ENCODE data around the gene PDP2. TPM values are rescaled to one million over a fixed set of nuclear protein-coding genes. Genes with fewer than 3 reads are reported as not detected.

PDP2 gene
- polyA plus RNA-seq, 1 donor (not counting 4 experiments of a cell fraction or from before 2014, with no cell fraction given), result 18.5 TPM

DNA sequence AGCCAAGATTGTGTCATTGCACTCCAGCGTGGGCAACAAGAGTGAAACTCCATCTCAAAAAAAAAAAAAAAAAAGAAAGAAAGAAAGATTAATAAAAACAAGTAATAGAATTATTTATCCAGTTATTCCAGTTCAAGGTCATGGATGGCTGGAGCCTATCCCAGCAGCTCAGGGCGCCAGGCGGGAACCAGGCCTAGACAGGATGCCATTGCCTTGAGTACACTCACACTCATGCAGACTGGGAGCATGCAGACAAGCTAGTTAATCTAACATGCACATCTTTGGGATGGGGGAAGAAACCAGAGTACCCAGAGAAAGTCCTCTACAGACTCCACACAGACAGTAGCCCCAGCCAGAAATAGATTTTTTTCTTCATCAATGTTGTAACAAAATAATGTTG lies 17.9 kb downstream of the PDP2 start:
- Histone ChIP-seq H3K4me1 (ENCODE audit: control insufficient read depth, extremely low read depth, insufficient read depth, low read length) (peaks cover 25% of the 10 kb centered on the region), H3K36me3 (ENCODE audit: control insufficient read depth in 2 of 2, extremely low read depth in 1 of 2, insufficient read depth in 2 of 2, low read length in 2 of 2) (peaks cover 0 to 1% of the 10 kb centered on the region in 2 experiments), H2AFZ (ENCODE audit: control insufficient read depth, low read length) (no peak overlapping the region), H3K9ac (ENCODE audit: control insufficient read depth, extremely low read depth, insufficient read depth, low read length) (no peak overlapping the region), H3K9me3 (ENCODE audit: control insufficient read depth, low read depth, low read length) (no peaks in the 10 kb centered on the region), H3K27ac (ENCODE audit: control insufficient read depth, insufficient read depth, low read length) (no peak overlapping the region), H3K4me3 (ENCODE audit: control insufficient read depth in 2 of 3, extremely low read depth in 1 of 3, insufficient read depth in 2 of 3, low read depth in 1 of 3, low read length in 3 of 3) (no peak overlapping the region), H4K20me1 (ENCODE audit: control insufficient read depth, extremely low read depth, insufficient read depth, low read length) (no peaks in the 10 kb centered on the region), H3K27me3 (ENCODE audit: control insufficient read depth, extremely low read depth, insufficient read depth, low read length) (no peaks in the 10 kb centered on the region), H3K79me2 (ENCODE audit: control insufficient read depth, insufficient read depth, low read length) (no peaks in the 10 kb centered on the region), H3K4me2 (ENCODE audit: control insufficient read depth, extremely low read depth, insufficient read depth, low read depth, low read length) (no peak overlapping the region), H3K9me1 (ENCODE audit: control insufficient read depth, extremely low read depth, insufficient read depth, low read length) (no peaks in the 10 kb centered on the region)
- DNase-seq (ENCODE audit: low read depth, low spot score) (no peak), FAIRE-seq (no peak)
- dilution Hi-C loops (cut with MboI; ENCODE audit: extremely low pct_ligation_motif_present, low sequenced_read_pairs), result no loop called here
- TF ChIP-seq, protein P1, sequence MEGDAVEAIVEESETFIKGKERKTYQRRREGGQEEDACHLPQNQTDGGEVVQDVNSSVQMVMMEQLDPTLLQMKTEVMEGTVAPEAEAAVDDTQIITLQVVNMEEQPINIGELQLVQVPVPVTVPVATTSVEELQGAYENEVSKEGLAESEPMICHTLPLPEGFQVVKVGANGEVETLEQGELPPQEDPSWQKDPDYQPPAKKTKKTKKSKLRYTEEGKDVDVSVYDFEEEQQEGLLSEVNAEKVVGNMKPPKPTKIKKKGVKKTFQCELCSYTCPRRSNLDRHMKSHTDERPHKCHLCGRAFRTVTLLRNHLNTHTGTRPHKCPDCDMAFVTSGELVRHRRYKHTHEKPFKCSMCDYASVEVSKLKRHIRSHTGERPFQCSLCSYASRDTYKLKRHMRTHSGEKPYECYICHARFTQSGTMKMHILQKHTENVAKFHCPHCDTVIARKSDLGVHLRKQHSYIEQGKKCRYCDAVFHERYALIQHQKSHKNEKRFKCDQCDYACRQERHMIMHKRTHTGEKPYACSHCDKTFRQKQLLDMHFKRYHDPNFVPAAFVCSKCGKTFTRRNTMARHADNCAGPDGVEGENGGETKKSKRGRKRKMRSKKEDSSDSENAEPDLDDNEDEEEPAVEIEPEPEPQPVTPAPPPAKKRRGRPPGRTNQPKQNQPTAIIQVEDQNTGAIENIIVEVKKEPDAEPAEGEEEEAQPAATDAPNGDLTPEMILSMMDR (optimal IDR thresholded peaks at IDR 0.05 in 1 of 3, IDR thresholded peaks at IDR 0.05 in 1 of 3, conservative IDR thresholded peaks at IDR 0.05 in 1 of 3; ENCODE audit: extremely low read depth in 1 of 3, insufficient read depth in 2 of 3, low read length in 3 of 3), result no peak
- no peak for TF ChIP-seq EZH2 (IDR thresholded peaks at IDR 0.05; ENCODE audit: low read length)

- Histone ChIP-seq H3K27ac (ENCODE audit: control insufficient read depth, insufficient read depth, low read length) (no peak overlapping the region), H4K20me1 (ENCODE audit: control insufficient read depth, extremely low read depth, insufficient read depth, low read length) (no peaks in the 10 kb centered on the region), H3K36me3 (ENCODE audit: control insufficient read depth in 2 of 2, extremely low read depth in 1 of 2, insufficient read depth in 2 of 2, low read length in 2 of 2) (peaks cover 0 to 1% of the 10 kb centered on the region in 2 experiments), H3K4me3 (ENCODE audit: control insufficient read depth in 2 of 3, extremely low read depth in 1 of 3, insufficient read depth in 2 of 3, low read depth in 1 of 3, low read length in 3 of 3) (no peak overlapping the region), H3K9me3 (ENCODE audit: control insufficient read depth, low read depth, low read length) (no peaks in the 10 kb centered on the region), H2AFZ (ENCODE audit: control insufficient read depth, low read length) (no peak overlapping the region), H3K4me1 (ENCODE audit: control insufficient read depth, extremely low read depth, insufficient read depth, low read length) (peaks cover 25% of the 10 kb centered on the region), H3K79me2 (ENCODE audit: control insufficient read depth, insufficient read depth, low read length) (no peaks in the 10 kb centered on the region), H3K9ac (ENCODE audit: control insufficient read depth, extremely low read depth, insufficient read depth, low read length) (no peak overlapping the region), H3K27me3 (ENCODE audit: control insufficient read depth, extremely low read depth, insufficient read depth, low read length) (no peaks in the 10 kb centered on the region), H3K9me1 (ENCODE audit: control insufficient read depth, extremely low read depth, insufficient read depth, low read length) (no peaks in the 10 kb centered on the region), H3K4me2 (ENCODE audit: control insufficient read depth, extremely low read depth, insufficient read depth, low read depth, low read length) (no peak overlapping the region)
- TF ChIP-seq EZH2 (IDR thresholded peaks at IDR 0.05; ENCODE audit: low read length), result no peak
- TF ChIP-seq, protein P1 (optimal IDR thresholded peaks at IDR 0.05 in 1 of 3, IDR thresholded peaks at IDR 0.05 in 1 of 3, conservative IDR thresholded peaks at IDR 0.05 in 1 of 3; ENCODE audit: extremely low read depth in 1 of 3, insufficient read depth in 2 of 3, low read length in 3 of 3), result no peak
- DNase-seq (ENCODE audit: low read depth, low spot score) (no peak), FAIRE-seq (no peak)
- dilution Hi-C loops (cut with MboI; ENCODE audit: extremely low pct_ligation_motif_present, low sequenced_read_pairs), result no loop called here
These were observed 18.6 kb downstream of the PDP2 start for GRCh38 chr16:66898933-66899309.
